ENCODE data around the gene PARD3B.

DNA sequence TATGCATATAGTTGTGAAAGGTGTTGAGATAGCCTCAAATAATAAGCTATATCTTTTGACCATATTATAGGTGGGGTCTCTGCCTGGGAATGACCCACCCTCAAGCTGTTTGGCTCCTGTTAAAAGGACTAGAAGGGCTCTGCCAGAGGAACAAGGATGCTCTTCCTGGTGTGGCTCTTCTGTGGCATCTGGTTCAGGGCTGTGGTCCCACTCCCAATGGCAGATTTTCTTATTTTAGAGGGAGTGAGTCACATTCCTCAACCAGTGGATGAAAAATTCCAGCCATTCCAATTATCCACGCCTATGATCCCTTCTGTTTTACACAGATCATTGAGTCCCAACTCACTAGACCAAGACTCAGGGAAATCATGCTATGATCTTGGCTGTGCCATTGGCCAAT lies 119.9 kb downstream of the PARD3B start:
- TF ChIP-seq, protein P1, sequence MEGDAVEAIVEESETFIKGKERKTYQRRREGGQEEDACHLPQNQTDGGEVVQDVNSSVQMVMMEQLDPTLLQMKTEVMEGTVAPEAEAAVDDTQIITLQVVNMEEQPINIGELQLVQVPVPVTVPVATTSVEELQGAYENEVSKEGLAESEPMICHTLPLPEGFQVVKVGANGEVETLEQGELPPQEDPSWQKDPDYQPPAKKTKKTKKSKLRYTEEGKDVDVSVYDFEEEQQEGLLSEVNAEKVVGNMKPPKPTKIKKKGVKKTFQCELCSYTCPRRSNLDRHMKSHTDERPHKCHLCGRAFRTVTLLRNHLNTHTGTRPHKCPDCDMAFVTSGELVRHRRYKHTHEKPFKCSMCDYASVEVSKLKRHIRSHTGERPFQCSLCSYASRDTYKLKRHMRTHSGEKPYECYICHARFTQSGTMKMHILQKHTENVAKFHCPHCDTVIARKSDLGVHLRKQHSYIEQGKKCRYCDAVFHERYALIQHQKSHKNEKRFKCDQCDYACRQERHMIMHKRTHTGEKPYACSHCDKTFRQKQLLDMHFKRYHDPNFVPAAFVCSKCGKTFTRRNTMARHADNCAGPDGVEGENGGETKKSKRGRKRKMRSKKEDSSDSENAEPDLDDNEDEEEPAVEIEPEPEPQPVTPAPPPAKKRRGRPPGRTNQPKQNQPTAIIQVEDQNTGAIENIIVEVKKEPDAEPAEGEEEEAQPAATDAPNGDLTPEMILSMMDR (IDR thresholded peaks at IDR 0.05): no peak
- TF ChIP-seq POLR2AphosphoS5 (IDR thresholded peaks at IDR 0.05) (no peak), POLR2A (IDR thresholded peaks at IDR 0.05) (no peak), EP300 (IDR thresholded peaks at IDR 0.05) (no peak)

Measured in stomach (tissue), 4 donors.